Activated CD4-positive, alpha-beta T cell treated with anti-CD3 and anti-CD28 coated beads, Interleukin-2, Interleukin-4, amounts not matched to agents 100 ng/mL and 50 ng/mL, durations not matched to agents 16 hours and 8 hours (primary cell): ENCODE results near the gene TNPO1.
"Not testable (repeated sequence)": the region's sequence is repeated elsewhere in the genome, so short reads cannot be mapped to it uniquely, and the experiment has no call there.

Source experiments
- DNase-seq: peaks from one replicate; pipeline ENCODE4 v3.0.0-alpha.2; 2020; ENCODE audit warnings: low spot score

The TNPO1 gene

DNA sequence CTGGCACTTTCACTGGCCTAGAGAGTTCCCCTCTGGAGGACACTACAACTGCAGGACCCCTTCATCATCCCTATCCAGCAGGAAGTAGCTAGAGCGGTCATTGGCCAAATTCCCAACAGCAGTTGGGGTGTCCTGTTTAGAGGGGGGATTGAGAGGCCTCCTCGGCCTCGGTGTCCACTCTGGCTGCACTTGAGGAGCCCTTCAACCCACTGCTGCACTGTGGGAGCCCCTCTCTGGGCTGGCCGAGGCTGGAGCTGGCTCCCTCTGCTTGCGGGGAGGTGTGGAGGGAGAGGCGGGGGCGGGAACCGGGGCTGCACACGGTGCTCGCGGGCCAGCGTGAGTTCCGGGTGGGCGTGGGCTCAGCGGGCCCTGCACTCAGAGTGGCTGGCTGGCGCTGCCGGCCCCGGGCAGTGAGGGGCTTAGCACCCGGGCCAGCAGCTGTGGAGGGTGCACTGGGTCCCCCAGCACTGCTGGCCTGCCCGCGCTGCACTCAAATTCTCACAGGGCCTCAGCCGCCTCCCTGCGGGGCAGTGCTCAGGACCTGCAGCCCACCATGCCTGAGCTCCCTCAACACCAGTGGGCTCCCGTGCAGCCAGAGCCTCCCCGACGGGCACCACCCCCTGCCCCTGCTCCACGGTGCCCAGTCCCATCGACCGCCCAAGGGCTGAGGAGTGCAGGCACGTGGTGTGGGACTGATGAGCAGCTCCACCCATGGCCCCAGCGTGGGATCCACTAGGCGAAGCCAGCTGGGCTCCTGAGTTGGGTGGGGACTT lies 118.7 kb downstream of the TNPO1 start:
- not testable (repeated sequence) for DNase-seq

DNA sequence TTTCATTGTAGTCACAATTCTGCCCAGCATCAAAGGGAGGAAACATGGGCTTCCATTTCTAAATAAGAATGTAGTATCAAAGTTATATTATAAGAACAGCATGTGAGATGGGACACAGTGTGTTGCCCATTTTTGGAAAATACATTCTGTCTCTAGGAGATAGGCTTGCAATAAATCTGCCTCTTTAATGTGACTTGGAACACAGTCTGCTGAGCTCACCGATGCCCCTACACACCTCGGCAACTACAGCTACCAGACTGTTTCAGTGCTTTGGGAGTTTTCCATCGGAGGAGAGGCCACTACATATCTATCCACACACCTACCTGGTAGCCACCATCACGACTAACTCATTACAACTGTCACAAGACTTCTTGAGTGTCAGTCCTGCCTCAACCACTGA lies 120.4 kb downstream of the TNPO1 start:
- DNase-seq: no peak

DNA sequence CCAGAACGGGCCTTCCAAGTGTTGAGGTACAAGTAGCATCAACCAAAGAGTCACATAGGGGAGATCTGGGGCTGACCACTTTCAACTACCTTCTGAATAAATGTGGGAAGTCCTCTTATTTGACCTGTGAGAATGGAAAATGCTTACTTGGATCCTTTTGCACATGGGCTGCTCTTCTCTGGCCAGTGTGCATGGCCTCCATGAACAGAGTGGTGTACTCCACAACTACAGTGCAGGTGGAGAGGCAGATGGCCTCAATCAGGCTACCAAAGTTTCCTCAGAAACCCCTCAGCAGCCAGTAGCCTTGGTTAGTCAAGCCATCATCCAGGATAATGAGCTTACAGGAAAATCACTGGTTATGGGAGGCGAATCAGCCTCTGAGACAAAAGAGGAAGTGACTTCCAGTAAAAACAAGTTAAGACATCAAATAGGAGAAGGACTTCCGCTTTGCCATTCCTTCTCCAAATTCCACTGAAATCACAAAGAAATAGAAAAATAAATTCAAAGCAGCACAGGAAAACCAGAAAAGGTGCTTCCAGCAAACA lies 121.1 kb downstream of the TNPO1 start:
- no peak for DNase-seq

DNA sequence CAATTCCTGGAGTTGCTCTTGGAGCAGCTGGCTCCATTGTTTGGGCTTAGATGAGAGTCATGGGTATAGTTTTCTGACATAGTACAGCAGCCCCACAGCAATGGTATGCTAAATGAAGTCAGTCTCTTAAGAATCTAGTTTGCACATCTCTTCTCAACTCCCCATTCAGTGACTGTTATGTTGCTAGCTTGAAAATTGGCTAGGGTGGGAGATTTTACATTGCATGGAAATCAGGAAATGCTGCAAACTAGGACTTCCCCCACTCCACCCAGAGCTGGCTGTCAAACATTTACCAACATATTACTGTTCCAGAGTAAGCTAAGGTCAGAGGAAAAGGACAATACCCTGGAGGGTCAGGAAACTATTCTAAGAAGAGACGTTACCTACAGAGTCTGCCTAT lies 121.7 kb downstream of the TNPO1 start:
- DNase-seq: no peak

DNA sequence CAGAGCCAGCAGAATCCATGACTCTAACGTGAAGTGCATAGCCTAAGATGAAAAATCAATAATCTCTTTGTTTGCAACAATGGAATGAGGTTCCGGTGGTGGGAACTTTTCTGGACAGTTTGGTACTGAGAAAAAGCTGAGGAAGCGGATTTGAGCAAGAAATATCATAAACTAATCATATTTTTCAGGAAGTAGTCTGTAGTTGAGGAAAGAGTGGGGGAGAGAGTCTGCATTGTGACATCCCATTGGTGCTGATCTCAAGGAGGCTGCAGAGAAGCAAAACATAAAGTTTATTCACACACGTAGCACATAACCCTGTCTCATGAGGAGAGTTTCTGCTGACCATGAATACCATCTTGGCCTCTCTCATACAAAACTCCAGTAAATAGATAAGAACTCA lies 123.6 kb downstream of the TNPO1 start:
- DNase-seq: no peak

DNA sequence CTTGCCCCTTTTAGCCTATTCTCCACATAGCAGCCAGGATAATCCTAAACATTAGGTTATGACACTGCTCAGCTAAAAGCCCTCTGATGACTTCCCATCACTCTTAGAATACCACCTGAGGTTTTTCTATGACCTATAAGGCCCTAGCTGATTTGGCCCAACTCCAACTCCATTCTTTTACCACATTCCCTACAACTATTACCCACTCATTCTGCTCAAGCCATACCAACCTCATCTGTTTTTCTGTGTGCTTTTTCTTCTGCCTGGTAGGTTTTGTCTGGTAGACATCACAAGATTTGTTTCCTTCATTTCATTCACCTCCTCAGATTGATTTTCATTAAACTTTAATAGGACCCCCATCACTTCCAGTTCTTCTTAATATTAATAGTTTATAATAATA lies 126.8 kb downstream of the TNPO1 start:
- no peak for DNase-seq

DNA sequence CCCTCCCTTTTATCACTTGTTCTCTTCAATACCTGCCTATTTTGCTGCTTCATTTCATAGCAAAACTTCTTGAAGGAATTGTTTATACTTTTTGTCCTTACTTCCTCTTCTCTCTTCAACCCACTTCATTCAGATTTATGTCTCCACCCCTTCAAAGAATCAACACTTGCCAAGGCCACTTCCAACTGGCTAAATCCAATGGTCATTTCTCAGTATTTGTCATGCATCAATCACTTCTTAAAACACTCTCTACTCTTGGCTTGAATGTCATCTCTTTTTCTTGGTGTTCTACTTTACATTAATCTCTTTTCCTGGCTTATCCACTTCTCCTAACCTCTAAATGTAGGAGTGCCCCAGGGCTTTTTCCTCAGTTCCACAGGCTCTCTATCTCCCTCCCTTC lies 131.0 kb downstream of the TNPO1 start:
- DNase-seq: no peak

DNA sequence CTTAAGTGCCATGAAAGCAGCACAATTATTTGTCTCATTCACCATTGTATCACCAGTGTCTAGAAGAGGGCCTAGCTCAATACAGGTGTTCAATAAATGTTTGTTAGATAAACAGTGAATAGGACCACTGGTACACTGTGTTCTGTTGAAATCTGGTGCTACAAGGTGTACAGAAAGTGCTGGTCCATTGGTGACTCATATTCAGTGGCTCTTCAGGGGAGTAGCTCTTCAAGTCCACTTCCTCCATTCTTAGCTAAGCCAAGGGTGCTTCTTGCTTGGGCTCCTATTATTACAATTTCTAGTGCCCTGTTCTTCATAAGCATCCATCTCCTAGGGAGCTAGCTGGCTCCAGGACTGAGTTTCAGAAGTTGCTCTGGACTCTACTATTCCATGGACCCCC lies 133.0 kb downstream of the TNPO1 start:
- DNase-seq: no peak

DNA sequence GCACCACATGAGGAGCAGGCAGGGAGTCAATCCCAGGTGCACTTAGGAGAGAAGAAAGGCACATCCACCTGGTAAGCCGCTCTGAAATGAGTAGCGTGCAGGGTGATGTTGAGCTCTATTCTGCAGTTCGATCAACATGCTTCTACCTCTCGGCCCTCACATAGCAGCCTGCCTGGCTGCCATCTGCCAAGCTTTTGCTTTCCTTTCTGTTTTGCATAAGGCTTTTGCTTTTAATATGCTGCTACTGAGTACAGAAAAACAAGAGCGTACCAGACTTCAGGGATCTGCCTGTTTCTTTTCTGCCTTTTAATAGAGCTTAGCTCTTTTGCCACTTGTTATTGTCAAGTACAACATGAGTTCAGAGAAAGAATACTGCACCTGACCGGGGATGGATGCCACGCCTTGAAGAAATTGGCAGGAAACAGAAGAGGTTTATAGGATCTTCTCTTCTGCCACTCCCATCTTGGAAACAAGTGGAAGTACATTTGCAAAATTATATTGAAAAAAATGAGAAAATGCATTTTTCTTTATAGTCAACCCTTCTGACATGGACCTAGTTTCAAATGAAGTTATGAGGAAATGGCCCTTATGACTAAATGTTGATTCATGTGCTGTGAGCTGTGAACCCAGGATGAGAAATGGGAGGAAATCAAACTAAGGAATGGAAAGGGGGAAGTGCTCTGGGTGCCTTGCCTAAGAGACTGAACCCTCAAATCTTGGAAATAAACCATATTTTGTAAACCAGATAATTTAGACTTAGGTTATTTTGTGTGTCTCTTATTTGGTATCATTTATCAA lies 135.4 kb downstream of the TNPO1 start:
- DNase-seq: no peak

DNA sequence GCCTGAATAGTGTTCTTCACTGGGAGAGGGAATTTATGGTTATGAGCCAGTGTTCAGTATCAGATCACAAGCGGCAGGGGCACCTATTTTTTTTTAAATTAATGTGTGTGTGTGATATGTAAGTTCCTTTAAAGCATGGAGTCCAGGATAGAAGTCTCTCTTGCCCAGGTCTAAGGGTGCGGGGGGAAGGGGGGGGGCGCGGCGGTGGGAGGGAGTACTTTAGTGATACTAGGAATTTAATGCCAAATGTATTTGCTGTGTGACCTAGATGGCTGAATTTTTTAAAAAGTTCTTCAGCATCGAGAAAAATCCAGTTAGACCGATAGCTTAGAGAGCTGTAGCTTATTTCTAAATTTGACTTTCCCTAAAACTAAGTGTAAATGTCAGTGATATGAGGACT lies 137.9 kb downstream of the TNPO1 start:
- DNase-seq: no peak

DNA sequence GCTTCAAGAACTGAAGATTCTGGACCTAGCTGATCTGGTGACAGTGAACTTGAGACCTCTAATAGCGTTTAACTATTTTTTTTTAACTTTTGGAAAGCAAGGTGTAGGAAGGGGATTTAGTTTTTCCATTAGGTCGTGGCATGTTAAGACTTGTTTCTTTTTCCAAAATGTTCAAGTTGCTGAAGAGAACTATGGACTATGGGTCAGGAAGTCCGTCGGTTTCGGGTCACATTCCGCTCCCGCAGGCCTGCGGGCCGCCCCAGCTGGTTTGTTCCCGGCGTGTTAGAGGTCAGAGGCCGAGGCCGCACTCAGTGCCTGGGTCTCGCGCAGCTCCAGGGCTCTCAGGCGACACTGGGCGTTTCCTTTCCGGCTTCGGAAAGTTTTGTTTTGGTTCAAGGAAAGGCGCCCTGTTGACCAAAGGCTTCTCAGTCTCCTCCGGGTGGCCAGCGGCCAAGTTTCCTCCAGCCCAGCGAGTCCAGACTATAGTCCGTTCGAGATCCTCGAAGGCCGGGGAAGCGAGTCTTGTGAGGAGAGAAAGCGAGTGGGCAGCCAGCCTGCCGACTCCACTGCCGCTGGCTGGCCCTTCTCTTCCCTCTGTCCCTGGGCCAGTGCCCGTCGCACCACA lies 138.8 kb downstream of the TNPO1 start:
- DNase-seq: no peak

DNA sequence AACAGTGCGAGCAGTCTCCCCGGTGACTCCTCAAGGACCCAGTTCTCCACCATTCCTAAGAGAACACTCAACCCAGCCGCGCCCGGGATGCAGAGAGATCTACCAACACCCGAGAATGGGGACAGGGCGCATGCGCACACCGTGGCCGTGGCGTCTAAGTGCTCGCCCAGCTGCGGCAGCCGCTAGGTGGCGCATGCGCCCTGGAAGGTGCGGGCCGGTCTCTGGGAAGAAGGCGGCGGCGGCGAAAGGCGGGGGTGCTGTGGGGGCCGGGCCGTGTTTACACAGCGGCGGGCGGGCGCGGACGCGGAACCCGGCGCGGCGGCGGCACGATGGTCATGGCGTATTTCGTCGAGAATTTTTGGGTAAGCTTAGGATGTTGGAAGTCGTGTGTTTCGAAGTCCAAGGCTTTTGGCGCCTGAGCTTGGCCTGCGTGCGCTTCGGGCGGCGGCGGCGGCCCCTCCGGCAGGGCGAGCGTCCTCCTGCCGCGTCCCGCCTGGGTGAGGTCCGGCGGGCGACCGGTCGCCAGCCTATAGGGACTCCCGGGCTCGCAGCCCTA lies 139.4 kb downstream of the TNPO1 start, which contains the start of gene FCHO2:
Gene FCHO2 (plus strand): TSS at position 274 of the 556 bp plus-strand sequence. CDS start 56 bp downstream, at position 330.
- DNase-seq: peak; percentile 96

DNA sequence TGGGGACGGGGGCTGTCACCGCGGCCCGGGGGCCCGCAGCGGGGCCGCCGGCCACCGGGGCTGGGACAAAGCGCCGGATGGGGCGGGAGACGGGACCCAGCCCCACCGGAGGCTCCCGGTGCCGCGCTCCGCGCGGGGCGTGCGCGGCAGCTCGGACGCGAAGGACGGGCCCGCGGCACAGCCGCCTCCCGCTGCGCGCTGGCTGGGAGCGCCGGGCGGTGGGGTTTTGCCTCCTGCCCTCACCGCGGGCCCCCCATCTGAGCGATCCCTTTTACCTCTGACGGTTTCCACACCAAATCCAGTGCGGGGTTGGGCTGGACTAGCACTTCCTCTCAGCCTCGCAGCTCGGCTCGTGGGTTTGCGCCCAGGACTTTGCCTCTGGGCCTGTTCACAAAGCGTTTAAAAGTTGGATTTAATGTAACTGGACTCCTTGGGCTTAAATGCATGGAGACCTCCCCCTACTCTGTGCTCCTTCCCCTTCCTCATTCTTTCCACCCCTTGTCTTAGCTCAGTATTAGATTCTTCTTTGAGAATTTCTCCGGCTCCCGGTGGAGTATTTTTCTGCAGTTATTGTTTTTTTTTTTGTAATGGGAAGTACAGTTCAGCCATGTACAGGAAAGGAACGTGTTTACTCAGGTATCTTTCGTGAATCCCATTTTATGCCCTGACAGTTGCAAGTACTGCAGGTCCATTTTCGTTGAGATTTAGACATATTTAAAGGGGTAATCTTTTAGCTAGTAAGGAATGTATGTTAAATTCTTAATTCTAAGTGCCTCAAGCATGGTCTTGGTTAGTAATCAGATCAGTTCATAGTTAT lies 140.1 kb downstream of the TNPO1 start:
- peak; percentile 1 for DNase-seq

DNA sequence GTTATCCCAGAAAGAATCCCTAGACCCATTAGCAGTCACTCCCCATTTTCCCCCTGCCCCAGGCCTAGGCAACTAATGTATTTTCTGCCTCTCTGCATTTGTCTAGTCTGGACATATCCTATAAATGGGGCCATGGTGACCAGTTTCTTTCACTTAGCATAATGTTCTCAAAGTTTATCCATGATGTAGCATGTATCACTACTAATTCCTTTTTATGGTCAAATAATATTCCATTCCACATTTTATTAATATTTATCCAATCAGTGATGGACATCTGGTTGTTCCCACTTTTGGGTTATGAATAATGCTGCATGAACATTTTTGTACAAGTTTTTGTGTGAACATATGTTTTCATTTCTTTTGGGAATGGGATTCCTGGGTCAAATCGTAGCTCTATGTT lies 140.9 kb downstream of the TNPO1 start:
- DNase-seq: no peak

DNA sequence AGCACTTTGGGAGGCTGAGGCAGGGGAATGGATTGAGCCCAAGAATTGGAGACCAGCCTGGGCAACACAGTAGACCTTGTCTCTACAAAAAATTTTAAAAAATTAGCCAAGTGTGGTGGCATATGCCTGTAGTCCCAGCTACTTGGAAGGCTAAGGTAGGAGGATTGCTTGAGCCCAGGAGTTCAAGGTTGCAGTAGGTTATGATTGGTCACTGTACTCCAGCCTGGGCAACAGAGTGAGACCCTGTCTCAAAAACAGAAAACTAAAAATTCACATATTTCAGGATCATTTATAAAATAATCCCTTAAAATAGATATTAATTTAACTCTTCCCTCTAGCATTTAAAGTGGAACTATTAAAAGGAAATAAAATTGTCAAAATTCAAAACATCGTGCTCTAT lies 142.8 kb downstream of the TNPO1 start:
- DNase-seq: no peak
